HL-60 (cell line): Measurements from ENCODE around the gene GALNT9.

ENCODE experiments used
- CTCF ChIP-seq: IDR thresholded peaks from one replicate; pipeline ENCODE4 v1.5.1; 2011; ENCODE audit warnings: low read length, control low read depth, inconsistent platforms; ENCODE audit not compliant: insufficient read depth
- POLR2AphosphoS5 ChIP-seq: IDR thresholded peaks from 2 replicates; pipeline ENCODE4 v1.6.1; 2012; ENCODE audit warnings: low read depth

GRCh38 chr12:132151145-132151765 lies 178.1 kb downstream of the GALNT9 start:
- no peak for TF ChIP-seq POLR2AphosphoS5
- no peak for TF ChIP-seq CTCF
